DMS153 (cell line): ENCODE data around the gene DNAH11.
"Not testable (repeated sequence)": the region's sequence is repeated elsewhere in the genome, so short reads cannot be mapped to it uniquely, and the experiment has no call there.

Source experiments
- DNase-seq: peaks from one replicate; lab custom pipeline; 2025; lab: John Stamatoyannopoulos, UW

DNAH11 gene

GRCh38 chr7:21707566-21707965 lies 164.7 kb downstream of the DNAH11 start:
- DNase-seq: no peak

GRCh38 chr7:21708096-21708495 lies 165.3 kb downstream of the DNAH11 start:
- DNase-seq: no peak

- no peak for DNase-seq
Measured at GRCh38 chr7:21717323-21717722, 174.5 kb downstream of the DNAH11 start.

- DNase-seq: no peak
Measured at GRCh38 chr7:21718391-21718790, 175.6 kb downstream of the DNAH11 start.

- no peak for DNase-seq
Measured at GRCh38 chr7:21719846-21720245, 177.0 kb downstream of the DNAH11 start.

- no peak for DNase-seq
Measured at GRCh38 chr7:21722371-21722770, 179.5 kb downstream of the DNAH11 start.

GRCh38 chr7:21724562-21724961 lies 181.7 kb downstream of the DNAH11 start:
- DNase-seq: no peak

GRCh38 chr7:21730399-21730798 lies 187.6 kb downstream of the DNAH11 start:
- no peak for DNase-seq

- DNase-seq: no peak
Measured at GRCh38 chr7:21731977-21732376, 189.1 kb downstream of the DNAH11 start.

GRCh38 chr7:21732956-21733355 lies 190.1 kb downstream of the DNAH11 start:
- not testable (repeated sequence) for DNase-seq

- DNase-seq: no peak
Measured at GRCh38 chr7:21733837-21734236, 191.0 kb downstream of the DNAH11 start.

- no peak for DNase-seq
Measured at GRCh38 chr7:21743493-21743892, 200.7 kb downstream of the DNAH11 start.

GRCh38 chr7:21746949-21747348 lies 204.1 kb downstream of the DNAH11 start:
- no peak for DNase-seq

GRCh38 chr7:21747806-21748205 lies 205.0 kb downstream of the DNAH11 start:
- DNase-seq: no peak

GRCh38 chr7:21749378-21749777 lies 206.5 kb downstream of the DNAH11 start:
- no peak for DNase-seq

- DNase-seq: no peak
Measured at GRCh38 chr7:21753071-21753470, 210.2 kb downstream of the DNAH11 start.

- DNase-seq: no peak
Measured at GRCh38 chr7:21754963-21755362, 212.1 kb downstream of the DNAH11 start.

- DNase-seq: no peak
Measured at GRCh38 chr7:21757537-21758282, 214.9 kb downstream of the DNAH11 start.

- no peak for DNase-seq
Measured at GRCh38 chr7:21758286-21758685, 215.4 kb downstream of the DNAH11 start.

GRCh38 chr7:21762469-21762868 lies 219.6 kb downstream of the DNAH11 start:
- DNase-seq: no peak

- no peak for DNase-seq
Measured at GRCh38 chr7:21763818-21764217, 221.0 kb downstream of the DNAH11 start.

GRCh38 chr7:21766218-21766617 lies 223.4 kb downstream of the DNAH11 start:
- no peak for DNase-seq

GRCh38 chr7:21767300-21767900 lies 224.6 kb downstream of the DNAH11 start:
- peak; percentile 96 for DNase-seq

GRCh38 chr7:21768279-21768678 lies 225.4 kb downstream of the DNAH11 start:
- no peak for DNase-seq
